T-helper 22 cell (primary cell): ENCODE results near the gene GPR62.

Experiments
- DNase-seq: peaks from one replicate; pipeline ENCODE4 v3.0.0-alpha.2; 2020; ENCODE audit warnings: low read depth

GPR62 gene

GRCh38 chr3:51938780-51939425, 16.3 kb upstream of the GPR62 start:
- DNase-seq, result no peak

- no peak for DNase-seq
Measured at GRCh38 chr3:51940648-51941462, 14.3 kb upstream of the GPR62 start.

- no peak for DNase-seq
Measured at GRCh38 chr3:51941463-51941797, 13.8 kb upstream of the GPR62 start.

GRCh38 chr3:51941798-51942602, 13.2 kb upstream of the GPR62 start, which contains the start of the genes PARP3 and RRP9:
Gene PARP3, plus strand, starts transcription at chr3:51942363. Its CDS starts 993 bp downstream, at chr3:51943356.
Gene RRP9, minus strand, starts transcription at chr3:51941904. Its CDS starts 37 bp downstream, at chr3:51941867.
- DNase-seq, result peak; percentile 100

- DNase-seq, result no peak
Measured at GRCh38 chr3:51942603-51943450, 12.4 kb upstream of the GPR62 start.

- DNase-seq, result no peak
Measured at GRCh38 chr3:51943451-51944391, 11.5 kb upstream of the GPR62 start.

GRCh38 chr3:51944451-51945021, 10.6 kb upstream of the GPR62 start:
- no peak for DNase-seq

- no peak for DNase-seq
Measured at GRCh38 chr3:51945031-51945840, 9.9 kb upstream of the GPR62 start.

GRCh38 chr3:51945926-51946705, 9.1 kb upstream of the GPR62 start:
- no peak for DNase-seq

GRCh38 chr3:51946796-51947195, 8.4 kb upstream of the GPR62 start:
- no peak for DNase-seq

GRCh38 chr3:51947215-51947900, 7.8 kb upstream of the GPR62 start:
- no peak for DNase-seq

GRCh38 chr3:51948016-51948580, 7.1 kb upstream of the GPR62 start:
- DNase-seq, result no peak

GRCh38 chr3:51949121-51949520, 6.1 kb upstream of the GPR62 start:
- DNase-seq, result no peak

GRCh38 chr3:51950899-51951298, 4.3 kb upstream of the GPR62 start:
- no peak for DNase-seq

- no peak for DNase-seq
Measured at GRCh38 chr3:51953445-51953844, 1.7 kb upstream of the GPR62 start.

GRCh38 chr3:51954105-51954504, 1.1 kb upstream of the GPR62 start:
- no peak for DNase-seq

- DNase-seq, result no peak
Measured at GRCh38 chr3:51954713-51955112, 468 bp upstream of the GPR62 start.
